HG02970 (cell line): ENCODE measurements around the gene DCLK2.
"Not testable (repeated sequence)": the region's sequence is repeated elsewhere in the genome, so short reads cannot be mapped to it uniquely, and the experiment has no call there.

Source experiments
- ATAC-seq: cut with Tn5 transposase; IDR thresholded peaks from one replicate; pipeline ENCODE4 v1.9.1; 2021; ENCODE audit warnings: mild to moderate bottlenecking, moderate library complexity, moderate number of reproducible peaks; ENCODE audit not compliant: unreplicated experiment, low FRiP score

The DCLK2 gene

DNA sequence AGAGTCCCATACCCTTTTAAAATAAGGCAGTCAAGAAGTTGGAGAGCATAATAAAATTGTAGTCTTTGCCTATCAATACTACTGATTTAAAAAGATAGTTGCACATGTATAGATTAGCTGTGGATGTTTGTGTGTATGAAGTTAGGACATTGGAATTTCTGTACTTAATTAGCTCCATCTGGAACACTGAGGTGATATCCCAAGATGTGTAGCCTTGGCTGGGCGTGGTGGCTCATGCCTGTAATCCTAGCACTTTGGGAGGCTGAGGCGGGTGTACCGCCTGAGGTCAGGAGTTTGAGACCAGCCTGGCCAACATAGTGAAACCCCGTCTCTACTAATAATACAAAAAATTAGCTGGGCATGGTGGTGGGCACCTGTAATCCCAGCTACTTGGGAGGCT, 119.0 kb downstream of the DCLK2 start:
- ATAC-seq, result not testable (repeated sequence)

DNA sequence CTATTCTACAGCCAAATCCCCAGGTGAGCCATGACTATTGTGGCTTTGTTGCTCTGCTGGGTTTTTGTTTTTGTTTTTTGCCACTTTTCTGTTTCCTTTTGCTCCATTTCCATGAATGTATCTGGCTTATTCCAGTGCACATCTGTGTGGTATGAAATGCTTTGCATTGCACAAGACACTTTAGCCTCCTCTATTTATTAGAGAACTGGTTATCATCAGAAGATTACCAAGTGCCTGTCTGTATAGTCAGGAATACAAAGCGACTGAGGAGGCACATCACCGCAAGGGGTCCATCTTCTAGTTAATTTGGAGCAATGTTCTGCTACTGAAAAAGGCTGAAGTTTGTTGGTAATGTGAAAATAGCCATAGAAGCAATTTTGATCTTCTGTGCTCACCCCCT, 120.8 kb downstream of the DCLK2 start:
- ATAC-seq, result no peak

DNA sequence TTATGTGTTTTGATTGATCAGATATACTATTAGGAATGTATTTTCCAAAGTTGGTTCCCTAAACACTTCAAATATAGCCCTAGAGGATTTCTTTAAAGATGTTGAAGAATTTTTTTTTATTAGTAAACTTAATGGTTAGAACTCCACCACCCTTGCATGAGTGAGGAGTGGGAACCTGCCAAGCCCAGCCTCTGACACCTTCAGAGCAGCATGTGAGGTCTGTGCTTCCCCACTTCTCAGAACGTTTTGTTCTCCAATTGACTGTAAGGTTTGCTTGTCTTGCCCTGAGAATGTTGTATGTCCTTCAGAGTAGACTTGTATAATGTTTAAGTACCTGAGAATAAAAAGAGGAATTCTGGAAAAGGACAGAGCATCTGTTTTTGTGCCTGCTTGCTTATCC, 126.8 kb downstream of the DCLK2 start:
- no peak for ATAC-seq

DNA sequence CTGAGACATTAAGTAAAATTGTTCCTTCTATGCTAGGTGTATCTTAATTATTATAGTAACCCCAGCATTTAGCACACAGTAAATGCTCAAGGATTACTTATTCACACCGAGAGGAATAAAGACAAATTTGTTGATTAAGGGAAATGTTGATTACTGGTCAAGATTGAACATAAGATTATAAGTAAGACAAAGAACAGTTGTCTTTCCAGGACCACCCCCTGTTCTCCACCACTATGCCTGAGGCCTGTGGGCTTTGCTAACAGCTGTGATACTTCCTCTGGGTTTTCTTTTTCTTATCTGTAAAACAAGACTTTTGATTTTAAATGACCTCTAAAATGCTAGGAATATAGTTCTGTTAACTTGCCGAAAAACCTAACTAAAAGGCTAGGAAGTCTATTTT, 128.0 kb downstream of the DCLK2 start:
- ATAC-seq, result no peak

DNA sequence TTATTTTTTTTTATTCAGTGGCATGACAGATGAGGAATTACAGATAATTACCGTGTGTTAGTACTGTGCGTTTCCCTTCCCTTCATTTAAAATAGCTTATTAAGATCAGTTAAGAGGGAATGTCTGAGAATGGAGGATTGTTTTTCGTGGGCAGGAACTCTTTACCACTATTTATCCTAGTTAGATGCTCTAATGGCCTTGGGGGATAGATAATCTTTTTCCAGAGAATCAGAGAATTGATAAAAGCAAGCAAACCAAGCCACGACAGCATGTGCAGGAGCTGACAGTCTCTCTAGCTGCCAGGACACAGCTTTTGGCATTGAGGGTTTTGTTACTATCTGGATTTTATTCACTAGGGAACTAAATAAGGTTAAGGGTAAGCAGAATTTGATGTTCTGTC, 128.7 kb downstream of the DCLK2 start:
- ATAC-seq, result no peak

DNA sequence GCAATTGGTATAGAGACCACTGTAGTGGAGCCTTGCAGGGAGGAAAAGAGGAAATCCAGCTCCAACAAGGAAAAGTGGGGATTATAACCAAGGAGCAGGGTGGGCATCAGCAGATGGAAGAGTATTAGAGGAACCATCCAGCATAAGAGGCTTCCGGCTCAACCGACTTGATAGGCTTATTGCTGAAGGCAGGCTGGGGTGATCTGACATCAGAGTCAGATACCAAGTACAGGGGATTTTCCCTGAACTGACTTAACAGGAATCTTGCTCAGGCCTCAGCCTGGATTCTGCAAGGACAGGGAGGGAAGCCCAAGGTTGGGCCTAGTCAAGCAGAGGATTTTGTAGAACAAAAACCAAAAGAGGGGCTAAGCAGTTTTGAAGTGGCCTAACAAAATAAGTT, 129.6 kb downstream of the DCLK2 start:
- no peak for ATAC-seq

DNA sequence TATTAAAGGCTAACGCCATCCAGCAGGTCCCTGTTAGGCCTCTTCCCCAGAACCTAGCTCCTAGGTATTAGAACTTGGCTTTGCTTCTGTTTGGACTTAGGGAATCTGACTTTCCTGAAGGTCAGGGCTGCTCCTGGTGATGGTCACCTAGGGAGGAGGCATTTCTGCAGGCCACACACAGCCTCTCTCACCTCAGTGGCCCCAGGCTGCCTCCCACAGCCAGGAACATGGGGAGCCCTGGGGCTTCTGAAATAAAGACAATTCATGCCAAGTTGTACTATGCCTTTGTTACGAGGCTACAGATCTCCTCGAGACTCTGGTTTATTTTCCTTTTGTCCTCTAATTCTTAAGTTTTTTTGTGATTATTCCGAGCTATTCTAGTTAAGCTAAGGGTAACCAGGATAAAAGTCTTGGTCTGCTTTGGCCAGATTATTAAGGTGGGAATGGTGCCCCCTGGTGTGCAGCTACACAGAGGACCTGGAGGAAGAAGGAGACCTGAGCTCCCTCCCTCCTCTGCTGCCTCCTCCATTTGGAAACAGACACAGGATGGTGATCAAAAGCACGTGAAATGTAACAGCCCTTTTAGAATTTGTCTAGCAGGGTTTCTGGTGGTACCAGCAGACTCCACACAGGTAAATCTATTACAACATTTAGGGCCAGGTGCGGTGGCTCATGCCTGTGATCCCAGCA, 131.0 kb downstream of the DCLK2 start:
- ATAC-seq, result no peak

DNA sequence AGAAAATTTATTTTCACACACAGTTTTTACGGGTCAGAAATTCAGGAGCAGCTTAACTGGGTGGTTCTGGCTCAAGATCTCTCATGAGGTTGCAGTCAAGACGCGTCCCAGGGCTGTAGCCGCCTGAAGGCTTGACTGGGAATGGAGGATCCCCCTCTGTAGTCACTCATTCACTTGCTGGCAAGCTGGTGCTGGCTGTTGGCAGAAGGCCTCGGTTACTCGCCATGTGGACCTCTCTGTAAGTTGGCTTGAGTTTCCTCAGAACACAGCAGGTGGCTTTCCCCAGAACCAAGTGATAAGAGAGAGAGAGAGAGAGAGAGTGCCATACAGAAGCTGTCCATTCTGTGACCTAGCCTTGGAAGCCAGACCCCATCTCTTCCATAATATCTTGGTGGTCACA, 132.8 kb downstream of the DCLK2 start:
- no peak for ATAC-seq

DNA sequence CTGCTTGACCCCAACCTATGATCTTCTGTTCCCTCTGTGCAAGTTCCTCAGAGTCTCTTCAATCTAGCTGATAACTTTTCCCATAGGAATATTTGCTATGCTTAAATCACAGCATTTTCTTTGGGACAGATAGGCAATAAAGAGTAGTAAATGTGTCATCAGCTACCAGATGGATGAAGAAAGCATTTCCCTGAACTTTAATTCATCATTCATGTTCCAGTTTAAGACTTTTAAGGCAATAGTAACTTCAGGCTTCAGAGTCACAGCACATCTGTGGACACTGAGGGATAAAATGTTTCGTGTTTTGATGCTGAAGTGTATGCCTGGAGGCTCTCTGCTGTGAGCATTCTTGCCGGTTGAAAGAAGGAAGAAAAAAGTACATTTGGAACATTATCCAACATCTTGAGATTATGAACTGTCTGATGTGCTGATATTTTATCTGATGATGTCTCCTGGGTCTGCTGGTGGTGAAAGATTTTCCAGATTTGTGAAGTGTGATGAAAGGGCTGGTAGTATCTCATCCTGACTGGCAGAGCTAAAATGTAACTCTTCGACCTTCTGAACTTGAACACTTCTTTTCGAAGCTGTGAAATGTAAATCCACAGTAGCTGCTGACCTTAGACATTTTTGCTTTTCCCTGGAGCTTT, 133.7 kb downstream of the DCLK2 start:
- ATAC-seq, result no peak

DNA sequence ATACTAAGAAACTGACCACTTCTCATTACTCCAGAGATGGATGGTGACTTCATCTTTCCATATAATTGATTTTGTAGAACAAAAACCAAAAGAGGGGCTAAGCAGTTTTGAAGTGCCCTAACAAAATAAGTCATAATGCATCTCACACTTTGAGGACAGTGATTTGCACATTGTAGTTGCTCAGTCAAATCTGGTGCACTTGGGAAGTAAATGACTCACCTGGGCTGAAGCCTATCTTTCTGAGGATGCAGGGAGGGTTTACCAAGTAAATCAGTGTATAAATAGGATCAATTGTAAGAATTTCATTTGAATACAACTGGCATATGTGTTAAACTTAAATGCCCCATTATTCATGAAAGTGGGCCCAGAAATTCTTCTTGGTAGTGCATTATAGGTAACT, 134.2 kb downstream of the DCLK2 start:
- ATAC-seq, result no peak

DNA sequence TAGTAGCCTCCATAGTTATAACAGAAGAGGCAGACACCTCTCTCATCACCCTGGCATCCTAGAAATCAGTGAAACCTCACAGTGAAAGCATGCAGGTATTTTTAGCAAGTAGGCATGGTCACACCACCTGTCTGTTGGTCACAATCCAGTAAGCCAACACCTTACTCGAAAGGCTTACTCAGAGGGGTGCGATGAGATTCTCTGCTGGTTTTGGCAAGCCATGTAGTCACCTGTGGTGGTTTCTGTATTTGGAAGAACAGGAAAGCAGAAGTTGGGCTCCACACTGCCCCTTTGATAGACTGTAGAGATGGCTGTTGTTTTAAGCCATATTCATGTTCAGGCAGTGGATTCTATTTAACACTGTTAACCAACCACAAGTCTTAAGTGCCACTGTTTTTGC, 134.7 kb downstream of the DCLK2 start:
- no peak for ATAC-seq

DNA sequence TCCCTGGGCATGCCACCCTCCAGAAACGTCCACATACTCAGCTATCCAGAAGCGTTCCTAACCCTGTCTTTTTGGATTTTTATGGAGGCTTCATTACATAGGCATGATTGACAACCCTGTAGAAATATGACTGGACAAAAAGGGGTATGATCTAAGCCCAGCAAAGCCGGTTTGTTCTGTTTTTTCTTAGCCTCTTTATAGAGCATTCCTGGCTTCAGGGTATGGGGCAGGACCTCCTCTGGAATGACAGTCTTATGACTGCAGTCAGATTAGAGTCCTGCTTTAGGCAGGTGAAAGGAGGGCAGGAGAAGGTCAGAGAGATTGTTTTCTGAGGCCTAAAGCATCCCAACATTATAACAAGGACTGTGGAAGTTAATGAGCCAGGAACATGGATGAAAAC, 137.4 kb downstream of the DCLK2 start:
- no peak for ATAC-seq

DNA sequence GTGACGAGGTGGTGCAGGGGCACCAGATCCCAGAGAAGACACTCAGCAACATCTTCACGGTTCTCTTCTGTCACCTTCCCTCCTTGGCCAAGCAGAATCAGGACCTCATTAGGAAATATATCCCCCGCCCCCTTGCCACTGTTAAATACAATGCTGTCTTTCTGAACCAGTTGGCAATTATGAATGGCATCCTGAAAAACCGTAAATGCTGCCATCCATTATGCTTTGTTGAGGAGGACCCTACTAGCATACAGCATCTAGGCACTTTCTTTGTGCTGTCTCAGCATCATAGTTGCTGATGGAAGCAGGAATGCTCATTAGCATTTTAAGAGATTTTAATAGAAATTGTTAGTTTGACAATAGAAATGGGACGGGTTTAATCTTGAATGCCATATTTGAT, 138.5 kb downstream of the DCLK2 start:
- no peak for ATAC-seq

DNA sequence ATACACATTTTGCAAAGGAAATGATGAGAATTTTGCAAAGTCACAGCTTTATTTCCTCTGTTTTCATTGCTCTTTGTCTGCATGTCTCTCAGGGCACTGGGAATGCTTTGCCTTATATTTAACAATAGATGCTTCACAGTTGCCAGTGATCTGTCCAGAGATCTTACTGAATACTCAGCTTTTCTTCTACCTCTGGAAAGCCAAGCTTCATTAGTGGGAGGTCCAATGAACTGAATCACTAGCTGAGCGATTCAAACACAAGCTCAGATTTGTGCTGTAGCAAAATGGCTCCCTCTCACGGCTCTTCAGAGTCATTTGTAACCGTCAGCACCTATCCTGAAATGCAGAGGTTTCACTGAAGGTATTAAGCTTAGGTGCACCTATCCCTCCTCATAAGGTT, 138.9 kb downstream of the DCLK2 start:
- ATAC-seq, result no peak

DNA sequence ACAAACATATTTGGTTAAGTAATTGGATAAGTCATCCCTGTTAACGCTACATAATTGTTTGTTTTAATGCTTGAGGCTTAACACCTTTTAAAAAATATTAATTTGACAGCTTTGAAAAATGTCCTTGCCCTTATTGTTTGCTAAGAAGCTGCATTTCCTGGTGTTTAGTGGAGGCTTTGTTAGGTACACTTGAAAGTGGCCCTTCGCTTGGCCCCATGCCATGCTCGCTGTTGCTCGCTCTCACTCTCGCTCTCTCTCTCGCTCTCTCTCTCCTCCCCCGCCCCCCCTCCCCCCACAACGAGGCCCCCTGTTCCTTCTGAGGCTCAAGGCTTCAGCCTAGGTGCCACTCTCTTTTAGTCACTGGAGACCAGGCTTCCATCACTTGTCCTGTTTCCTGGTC, 139.6 kb downstream of the DCLK2 start:
- no peak for ATAC-seq

DNA sequence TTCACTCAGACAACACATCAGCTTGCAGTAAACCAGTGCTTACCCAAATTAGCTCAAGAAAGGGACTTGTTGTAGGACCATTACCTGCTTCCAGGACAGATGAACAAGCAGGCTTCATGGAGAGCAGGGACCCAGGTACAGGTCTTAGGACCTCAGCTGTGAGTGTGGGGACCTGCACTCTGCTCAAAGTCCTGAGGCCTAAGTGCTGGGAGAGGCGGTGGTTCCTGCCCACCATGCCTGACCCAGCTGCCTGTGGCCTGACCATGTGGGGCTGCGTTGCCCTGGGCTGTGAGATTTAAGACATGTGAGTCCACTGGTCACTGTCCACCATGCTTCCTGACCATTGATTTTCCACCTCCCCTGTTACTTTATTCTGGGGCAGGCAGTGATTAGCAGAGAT, 140.2 kb downstream of the DCLK2 start:
- no peak for ATAC-seq

DNA sequence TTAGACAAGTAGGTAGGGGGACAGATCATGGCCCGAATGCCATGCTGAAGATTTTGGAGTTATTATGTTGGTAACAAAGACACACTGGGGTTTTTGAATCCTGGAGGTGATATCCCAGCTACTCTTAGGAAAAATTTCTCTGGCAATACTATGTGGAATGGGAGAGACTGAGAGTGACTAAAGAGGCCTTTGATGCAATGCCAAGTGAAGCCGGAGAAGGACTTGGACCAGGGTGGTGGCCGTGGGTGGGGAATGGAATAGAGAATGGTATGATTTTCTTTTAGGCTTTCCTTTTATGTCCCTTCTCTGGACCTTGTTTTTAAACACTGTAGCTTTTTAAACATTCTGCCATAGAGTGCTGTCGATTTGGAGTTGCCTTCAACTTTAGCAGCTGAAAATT, 141.6 kb downstream of the DCLK2 start:
- no peak for ATAC-seq

DNA sequence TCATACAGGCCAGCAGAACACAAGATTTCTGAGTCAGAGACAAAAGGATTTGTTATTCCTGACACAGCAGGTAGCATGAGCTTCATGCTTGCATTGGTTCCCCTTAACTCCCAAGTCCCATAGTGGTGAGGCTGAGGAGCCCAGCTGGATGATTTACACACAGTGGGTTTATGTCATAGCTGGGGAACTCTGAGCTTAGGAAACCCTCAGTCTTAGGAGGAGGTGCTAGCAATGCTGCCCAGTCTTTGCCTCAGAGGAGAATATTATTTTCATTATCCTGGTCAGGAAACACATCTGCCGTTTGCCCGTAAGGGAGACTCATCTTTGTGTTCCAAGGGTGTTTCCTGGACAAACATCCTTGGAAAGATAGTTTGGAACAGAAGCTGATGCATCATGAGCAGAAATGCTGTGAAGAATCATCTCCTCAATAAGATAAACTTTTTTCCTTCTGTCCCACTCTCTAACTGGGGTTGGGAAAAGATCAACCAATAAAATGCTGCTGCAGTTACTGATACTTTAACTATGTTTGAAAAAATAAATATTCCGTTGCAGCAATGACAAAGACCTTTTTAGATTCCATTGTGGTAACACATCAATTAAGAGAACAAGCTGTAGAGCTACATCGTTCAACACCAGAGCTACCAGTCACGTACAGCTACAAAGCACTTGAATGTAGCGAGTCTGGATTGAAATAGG, 146.8 kb downstream of the DCLK2 start:
- ATAC-seq, result no peak

DNA sequence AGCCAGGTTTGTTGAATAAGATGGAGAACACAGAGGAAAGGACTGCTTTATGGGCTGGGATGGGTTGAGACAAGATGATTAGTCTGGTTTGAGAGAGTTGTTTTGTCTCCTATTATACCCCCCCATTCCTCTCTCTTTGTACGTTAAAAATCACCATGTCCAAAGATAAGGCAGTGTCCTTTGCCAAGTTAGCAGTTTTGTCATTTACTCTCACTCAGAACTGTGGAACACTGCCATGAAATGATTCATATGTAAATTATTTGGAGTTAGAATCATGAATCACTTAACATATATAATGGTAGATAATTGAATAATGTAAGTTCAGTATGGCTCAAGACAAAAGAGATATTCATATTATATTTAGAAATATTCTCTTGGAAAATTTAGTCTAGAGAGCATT, 151.3 kb downstream of the DCLK2 start:
- ATAC-seq, result no peak

DNA sequence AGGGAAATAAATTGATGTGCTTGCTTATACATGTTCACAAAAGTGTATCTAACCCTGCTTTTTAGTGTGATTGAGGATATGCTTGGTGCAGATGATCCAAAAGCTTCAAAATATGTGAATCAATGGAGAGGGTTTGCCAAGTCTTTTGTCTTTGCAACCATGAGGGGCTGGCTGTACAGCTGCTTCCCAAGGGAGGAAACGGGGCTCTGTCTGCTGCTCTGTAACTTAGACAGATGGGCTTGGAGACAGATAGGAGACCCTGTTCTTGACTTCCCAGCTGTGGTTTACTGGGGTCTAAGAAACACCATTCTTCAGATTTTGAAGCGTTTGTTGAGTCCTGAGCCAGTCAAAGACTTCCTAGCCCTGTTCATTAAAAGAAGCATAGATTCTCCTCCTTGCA, 152.3 kb downstream of the DCLK2 start:
- ATAC-seq, result no peak

DNA sequence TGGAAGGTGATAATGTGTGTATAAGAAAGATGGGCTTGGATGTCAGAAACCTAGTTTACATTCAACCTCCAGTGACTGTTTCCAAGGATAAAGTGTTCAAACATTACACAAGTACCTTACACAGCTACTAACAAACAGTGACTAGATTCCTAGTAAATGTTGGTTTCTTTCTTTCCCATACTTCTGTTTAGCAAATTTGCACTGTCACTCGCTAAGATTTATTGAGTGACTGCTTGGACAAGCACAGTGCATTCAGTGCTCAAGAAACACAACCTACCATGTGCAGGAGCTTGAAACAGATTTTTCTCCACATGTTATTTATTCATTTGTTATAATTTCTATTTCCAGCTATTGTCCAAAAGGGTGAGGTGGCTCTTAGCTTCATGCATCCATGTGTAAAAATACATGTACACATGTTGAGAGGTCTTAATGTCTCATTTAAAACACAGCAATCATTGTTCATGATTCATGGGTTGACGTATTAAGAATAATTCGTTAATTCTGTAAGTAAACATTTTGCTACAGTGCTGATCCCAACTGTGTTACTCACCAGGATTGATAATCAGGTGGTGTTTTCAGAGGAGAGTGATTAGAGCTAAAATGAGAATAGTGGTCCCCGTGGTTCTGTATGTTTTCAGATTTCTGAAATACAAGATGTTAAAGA, 153.0 kb downstream of the DCLK2 start:
- ATAC-seq, result no peak
